NCI-H446 (cell line): ENCODE data around the gene CD320.

ENCODE experiments used
- DNase-seq, 2 experiments: peaks; one replicate each; lab custom pipeline; 2025; lab: John Stamatoyannopoulos, UW

CD320 gene

DNA sequence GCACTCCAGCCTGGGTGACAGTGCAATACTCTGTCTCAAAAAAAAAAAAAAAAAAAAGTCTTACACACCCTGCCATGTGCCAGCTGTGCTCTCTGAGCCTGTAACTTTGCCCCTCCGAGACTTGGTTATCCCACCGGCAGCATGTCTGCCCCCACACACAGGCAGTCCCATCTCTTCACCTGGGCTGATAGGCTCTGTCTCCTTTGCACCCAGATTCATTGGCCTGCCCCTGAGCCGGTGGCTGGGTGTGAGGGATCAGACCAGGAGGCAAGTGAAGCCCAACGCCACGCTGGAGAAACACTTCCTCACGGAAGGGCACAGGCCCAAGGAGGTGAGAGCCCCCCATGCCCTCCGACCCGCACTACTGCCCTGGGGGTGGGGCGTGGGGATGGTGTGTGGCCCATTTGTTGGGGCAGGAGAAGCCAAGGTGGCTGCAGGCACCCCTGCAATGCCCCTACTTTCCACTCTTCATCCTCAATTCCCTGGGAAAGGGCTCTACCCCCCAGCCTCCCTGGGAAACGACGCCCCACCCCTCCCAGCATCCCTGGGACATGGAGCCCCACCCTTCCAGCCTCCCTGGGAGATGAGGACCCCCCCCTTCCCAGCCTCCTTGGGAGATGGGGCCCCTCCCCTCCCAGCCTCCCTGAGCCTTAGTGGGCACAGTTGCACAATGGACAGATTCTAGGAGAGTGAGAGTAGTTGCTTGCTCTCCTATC, 53.7 kb downstream of the CD320 start:
- DNase-seq = no peak

DNA sequence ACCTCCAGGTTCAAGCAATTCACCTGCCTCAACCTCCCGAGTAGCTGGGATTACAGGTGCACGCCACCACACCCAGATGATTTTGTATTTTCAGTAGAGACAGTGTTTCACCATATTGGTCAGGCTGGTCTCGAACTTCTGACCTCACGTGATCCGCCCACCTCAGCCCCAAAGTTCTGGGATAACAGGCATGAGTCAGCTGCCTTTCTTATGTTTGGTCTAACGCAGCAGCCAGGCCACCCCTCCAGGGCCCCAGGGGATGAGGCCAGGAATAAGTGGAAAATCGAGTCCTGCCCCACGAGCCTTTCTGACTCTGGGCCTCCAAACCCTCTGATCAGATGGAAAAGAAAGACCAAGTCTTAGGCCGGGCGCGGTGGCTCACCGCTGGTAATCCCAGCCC, 54.5 kb downstream of the CD320 start:
- no peak for DNase-seq

DNA sequence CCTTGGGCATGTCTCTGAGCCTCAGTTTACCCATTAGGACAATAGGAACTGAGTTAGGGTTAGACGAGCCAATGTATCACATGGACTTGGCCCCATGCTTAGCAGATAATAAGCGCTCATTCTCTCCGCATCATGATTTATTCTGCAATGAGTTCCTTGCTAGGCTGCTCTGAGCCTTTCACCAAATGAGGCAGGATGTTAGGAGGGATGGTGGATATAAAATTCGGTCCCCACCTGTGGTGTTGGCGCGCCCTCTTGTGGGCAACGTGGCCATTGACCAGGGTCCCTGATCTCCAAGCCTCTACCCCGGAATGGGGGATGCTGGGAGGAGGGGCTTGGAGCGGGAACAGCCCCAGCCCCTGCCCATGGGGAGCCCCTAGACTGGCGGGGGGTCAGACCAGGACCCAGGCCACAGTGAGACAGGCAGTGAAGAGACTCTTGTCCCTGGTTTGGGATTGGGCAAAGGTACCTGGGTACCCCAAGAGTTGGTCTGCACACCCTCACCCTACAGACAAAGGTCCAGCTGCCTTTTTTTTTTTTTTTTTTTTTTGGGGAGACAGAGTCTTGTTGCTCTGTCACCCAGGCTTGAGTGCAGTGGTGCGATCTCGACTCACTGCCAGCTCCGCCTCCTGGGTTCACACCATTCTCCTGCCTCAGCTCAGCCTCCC, 55.1 kb downstream of the CD320 start:
- DNase-seq = peak; percentile 53 to 83
